ENCODE results near the gene SGSM1. TPM values are rescaled to one million over a fixed set of nuclear protein-coding genes. Genes with fewer than 3 reads are reported as not detected.
A peak's percentile ranks its signal among the peaks of the same experiment; 100 is the strongest.

Gene SGSM1
- total RNA-seq, 2 experiments from 2014 or later: not detected

DNA sequence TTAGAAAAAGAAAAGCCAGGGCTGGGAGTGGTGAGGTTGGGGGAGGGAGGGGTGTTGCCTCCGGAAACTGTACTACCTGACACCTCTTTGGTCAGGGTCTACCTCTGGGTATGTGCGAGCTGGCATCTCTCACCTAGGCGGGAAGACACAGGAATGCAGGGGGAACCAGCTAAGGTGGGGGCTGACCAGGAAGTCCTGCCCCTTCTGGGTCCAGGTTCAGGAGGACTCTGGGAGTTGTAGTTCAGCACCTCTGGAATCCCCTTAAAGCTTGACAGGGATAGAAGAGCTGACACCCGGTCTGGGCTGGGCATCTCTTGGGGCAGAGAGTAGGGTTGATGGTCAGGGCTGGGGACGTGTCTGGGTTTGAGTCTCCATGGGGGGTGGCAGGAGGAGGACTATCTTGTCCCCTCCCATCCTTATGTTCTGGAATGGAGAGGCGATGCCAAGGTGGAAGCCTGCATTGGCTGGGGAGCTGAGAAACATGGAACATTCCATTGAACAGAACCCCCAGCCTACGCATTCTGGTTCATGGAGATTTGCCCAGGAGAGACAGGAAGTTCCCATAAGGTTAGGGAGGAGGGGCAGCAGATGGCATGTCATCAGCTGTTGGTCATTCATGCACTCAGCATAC is 144.4 kb downstream of the SGSM1 start:
- no peaks in the 10 kb centered on the region for H3K9me3 Mint-ChIP-seq (ENCODE audit: insufficient read depth)
- ChIA-PET POLR2A (interaction anchor here (1.1 kb wide), 1 partner anchor 83 kb away, joined by 3 read pairs; no protein-coding TSS in a partner anchor), CTCF (interaction anchor here (0.8 to 14.4 kb wide), 6 partner anchors 12 to 118 kb away, joined by 3 to 111 read pairs (median 9); no protein-coding TSS in a partner anchor)
- no peak overlapping the region for H3K4me3 Mint-ChIP-seq
- ATAC-seq (no peak), DNase-seq (no peak)
- peaks cover 49% of the 10 kb centered on the region for H3K27me3 Mint-ChIP-seq (ENCODE audit: low read depth)
- peaks cover 28% of the 10 kb centered on the region for H3K4me1 Mint-ChIP-seq (ENCODE audit: low read depth)
- H3K27ac Mint-ChIP-seq: no peak overlapping the region
- no peaks in the 10 kb centered on the region for H3K36me3 Mint-ChIP-seq (ENCODE audit: low read depth)

DNA sequence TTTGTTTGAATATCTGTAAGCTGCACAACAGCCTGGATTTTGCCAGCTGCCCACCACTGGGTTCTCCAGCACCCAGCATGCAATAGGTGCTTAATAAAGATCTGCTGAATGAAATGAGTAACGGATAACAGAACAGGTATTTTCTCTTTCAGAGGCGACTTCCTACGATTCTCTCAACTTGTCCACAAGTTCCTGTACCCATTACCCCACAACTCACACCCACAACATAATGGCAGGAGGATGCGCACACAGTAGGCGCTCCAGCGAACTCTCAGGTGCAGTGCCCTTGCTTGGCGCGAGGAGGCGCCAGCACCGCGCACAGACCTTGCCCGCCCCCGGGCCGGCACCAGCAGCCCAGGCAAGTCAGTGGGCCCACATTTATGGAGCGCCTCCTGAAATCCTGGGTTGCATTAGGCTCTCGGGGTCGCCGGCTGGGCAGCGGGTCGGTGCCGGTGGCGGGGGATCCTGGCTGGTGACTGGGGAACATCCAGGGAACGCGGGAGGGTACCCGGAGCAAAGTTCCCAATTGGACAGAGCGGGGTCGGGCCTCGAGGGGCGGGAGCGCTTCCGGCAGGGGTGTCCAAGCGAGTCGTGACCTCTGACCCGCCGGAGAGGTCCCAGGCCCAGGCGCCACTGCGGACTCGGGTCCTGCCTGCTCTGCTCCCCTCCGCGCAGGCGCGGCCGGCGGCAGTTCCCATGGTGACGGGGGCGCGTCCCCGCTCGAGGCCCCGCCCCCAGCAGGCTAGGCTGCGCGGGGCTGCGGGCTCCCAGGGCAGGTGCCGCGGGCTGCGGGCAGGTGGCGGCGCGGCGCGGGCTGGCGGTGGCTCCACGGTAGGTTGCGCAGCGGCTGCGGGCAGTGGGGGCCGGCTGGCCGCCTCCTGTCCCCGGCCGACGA is 146.2 kb downstream of the SGSM1 start, which contains the start of gene KIAA1671:
Gene KIAA1671 (plus strand): TSS at position 775 of the 895 bp plus-strand sequence. CDS start 75,284 bp downstream, outside the sequence.
- H3K36me3 Mint-ChIP-seq (ENCODE audit: low read depth): no peaks in the 10 kb centered on the region
- peaks cover 21% of the 10 kb centered on the region for H3K4me1 Mint-ChIP-seq (ENCODE audit: low read depth)
- peak within 1 kb of the TSS; percentile 78 for H3K4me3 Mint-ChIP-seq
- POLR2A ChIA-PET: no interaction called here
- no peaks in the 10 kb centered on the region for H3K9me3 Mint-ChIP-seq (ENCODE audit: insufficient read depth)
- CTCF ChIA-PET: interaction anchor here (0.9 to 14.4 kb wide), 8 partner anchors 10 to 107 kb away, joined by 3 to 111 read pairs (median 4); no protein-coding TSS in a partner anchor
- no peak within 1 kb of the TSS for H3K27ac Mint-ChIP-seq
- peak; percentile 85 for DNase-seq
- ATAC-seq: peak; percentile 94
- H3K27me3 Mint-ChIP-seq (ENCODE audit: low read depth): peaks cover 57% of the 10 kb centered on the region

DNA sequence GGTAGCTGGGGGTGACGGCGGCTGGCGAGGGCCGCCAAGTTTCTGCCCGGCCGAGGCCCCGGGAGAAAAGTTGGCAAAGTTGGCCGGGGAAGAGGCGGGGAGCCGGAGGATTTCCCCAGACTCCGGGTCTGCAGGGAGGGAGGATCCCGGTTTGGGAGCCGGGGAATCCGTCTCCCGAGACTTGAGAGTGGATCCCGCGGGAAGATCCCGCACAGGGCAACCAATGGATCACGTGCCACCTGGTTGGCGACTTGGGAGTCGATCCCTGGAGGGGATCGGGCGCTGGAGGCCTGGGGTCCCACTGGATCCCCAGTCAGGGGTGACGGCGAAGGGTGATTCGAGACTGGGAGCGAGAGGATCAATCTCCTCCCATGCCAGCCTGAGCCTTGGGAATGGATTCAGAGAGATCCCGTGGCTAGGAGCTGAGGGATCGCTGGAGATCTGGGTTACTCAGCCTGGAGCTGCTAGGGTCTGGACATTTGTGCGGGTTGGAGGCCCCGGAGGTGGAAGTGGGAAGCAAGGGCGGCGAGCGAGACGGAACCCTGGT is 146.9 kb downstream of the SGSM1 start:
- no peaks in the 10 kb centered on the region for H3K36me3 Mint-ChIP-seq (ENCODE audit: low read depth)
- POLR2A ChIA-PET: no interaction called here
- peaks cover 53% of the 10 kb centered on the region for H3K27me3 Mint-ChIP-seq (ENCODE audit: low read depth)
- no peaks in the 10 kb centered on the region for H3K9me3 Mint-ChIP-seq (ENCODE audit: insufficient read depth)
- no peak for ATAC-seq
- no peak for DNase-seq
- no peak overlapping the region for H3K27ac Mint-ChIP-seq
- CTCF ChIA-PET: interaction anchor here (3.8 to 14.4 kb wide), 3 partner anchors 15 to 104 kb away, joined by 15 to 111 read pairs (median 17); no protein-coding TSS in a partner anchor
- peaks cover 21% of the 10 kb centered on the region for H3K4me1 Mint-ChIP-seq (ENCODE audit: low read depth)
- H3K4me3 Mint-ChIP-seq: peak overlapping the region; percentile 33

DNA sequence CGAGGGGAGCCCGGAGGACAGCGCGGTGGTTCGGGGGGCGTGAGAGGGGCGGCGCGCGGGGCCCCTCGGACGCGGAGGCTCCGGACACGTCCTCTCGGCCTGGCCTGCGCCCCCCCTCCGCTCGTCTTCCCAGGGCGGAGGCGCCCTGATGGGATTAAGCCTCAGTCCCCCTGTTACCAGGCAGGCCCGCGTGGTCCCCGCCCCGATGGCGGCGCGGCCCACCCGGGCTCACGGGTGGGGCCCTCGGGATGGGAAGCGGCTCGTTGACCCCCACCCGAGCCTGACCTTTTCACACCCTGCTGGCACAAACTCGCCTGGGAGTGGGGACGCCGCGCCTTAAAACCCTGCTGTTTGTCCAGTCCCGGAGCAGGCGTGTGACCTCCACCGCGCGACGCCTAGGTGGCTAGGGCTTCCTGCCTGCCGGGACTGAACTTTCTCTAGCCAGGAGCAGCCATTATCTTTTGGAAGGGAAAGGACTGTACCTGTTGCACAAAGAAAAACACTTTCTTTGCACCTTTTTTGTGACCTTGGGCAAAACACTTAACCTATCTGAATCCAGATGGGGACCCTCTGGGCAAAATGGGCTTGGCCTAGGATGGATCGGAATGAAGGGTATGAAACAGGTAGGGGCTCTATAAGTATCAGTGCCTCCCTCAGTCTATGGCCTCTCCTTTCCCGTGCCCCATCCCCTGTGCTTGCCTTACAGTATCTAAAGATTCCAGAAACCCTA is 147.5 kb downstream of the SGSM1 start:
- Mint-ChIP-seq H3K9me3 (ENCODE audit: insufficient read depth) (no peaks in the 10 kb centered on the region), H3K36me3 (ENCODE audit: low read depth) (no peaks in the 10 kb centered on the region), H3K27me3 (ENCODE audit: low read depth) (peaks cover 51% of the 10 kb centered on the region), H3K4me1 (ENCODE audit: low read depth) (peaks cover 21% of the 10 kb centered on the region), H3K4me3 (peak overlapping the region; percentile 33), H3K27ac (no peak overlapping the region)
- ATAC-seq (no peak), DNase-seq (no peak)
- POLR2A ChIA-PET: no interaction called here
- CTCF ChIA-PET: interaction anchor here (0.9 to 14.4 kb wide), 3 partner anchors 96 to 103 kb away, joined by 3 to 111 read pairs (median 15); no protein-coding TSS in a partner anchor

DNA sequence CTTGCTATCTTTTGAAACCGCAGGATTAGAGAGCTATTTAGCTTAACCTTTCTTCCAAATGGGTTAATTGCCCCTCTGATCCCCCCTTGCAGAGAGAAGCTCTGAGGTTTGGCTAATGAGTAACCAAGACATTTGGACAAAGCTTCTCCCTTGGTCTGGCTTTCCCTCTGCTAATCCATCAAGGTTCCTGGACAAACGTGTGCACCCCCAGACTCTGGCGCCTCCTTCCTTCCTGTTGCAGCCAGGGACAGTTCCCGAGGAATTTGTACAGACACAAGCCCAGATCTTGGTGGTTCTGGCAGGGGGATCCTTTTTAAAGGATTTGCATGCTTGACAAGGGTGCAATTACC is 148.1 kb downstream of the SGSM1 start:
- H3K4me1 Mint-ChIP-seq (ENCODE audit: low read depth): peaks cover 21% of the 10 kb centered on the region
- CTCF ChIA-PET: interaction anchor here (0.9 to 14.4 kb wide), 2 partner anchors 95 to 101 kb away, joined by 3 to 111 read pairs; no protein-coding TSS in a partner anchor
- POLR2A ChIA-PET: no interaction called here
- H3K27ac Mint-ChIP-seq: no peak overlapping the region
- ATAC-seq (no peak), DNase-seq (no peak)
- no peaks in the 10 kb centered on the region for H3K36me3 Mint-ChIP-seq (ENCODE audit: low read depth)
- H3K27me3 Mint-ChIP-seq (ENCODE audit: low read depth): peaks cover 49% of the 10 kb centered on the region
- H3K9me3 Mint-ChIP-seq (ENCODE audit: insufficient read depth): no peaks in the 10 kb centered on the region
- H3K4me3 Mint-ChIP-seq: peak overlapping the region; percentile 9

DNA sequence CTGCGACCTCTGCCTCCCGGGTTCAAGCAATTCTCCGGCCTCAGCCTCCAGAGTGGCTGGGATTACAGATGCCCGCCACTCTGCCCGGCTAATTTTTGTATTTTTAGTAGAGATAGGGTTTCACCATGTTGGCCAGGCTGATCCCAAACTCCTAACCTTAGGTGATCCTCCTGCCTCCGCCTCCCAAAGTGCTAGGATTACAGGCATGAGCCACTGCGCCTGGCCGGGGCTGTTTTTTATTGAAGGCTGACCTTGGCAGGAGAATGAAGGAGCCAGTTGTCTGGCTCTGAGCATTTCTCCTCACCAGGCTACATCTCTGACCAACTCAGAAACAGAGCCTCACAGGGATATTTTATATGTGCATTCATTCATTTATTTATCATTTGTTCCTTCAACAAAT is 148.8 kb downstream of the SGSM1 start:
- Mint-ChIP-seq H3K36me3 (ENCODE audit: low read depth) (no peaks in the 10 kb centered on the region), H3K9me3 (ENCODE audit: insufficient read depth) (no peaks in the 10 kb centered on the region), H3K4me1 (ENCODE audit: low read depth) (peaks cover 21% of the 10 kb centered on the region), H3K27me3 (ENCODE audit: low read depth) (peaks cover 46% of the 10 kb centered on the region), H3K27ac (no peak overlapping the region), H3K4me3 (no peak overlapping the region)
- ChIA-PET CTCF (no interaction called here), POLR2A (no interaction called here)
- ATAC-seq (no peak), DNase-seq (no peak)

DNA sequence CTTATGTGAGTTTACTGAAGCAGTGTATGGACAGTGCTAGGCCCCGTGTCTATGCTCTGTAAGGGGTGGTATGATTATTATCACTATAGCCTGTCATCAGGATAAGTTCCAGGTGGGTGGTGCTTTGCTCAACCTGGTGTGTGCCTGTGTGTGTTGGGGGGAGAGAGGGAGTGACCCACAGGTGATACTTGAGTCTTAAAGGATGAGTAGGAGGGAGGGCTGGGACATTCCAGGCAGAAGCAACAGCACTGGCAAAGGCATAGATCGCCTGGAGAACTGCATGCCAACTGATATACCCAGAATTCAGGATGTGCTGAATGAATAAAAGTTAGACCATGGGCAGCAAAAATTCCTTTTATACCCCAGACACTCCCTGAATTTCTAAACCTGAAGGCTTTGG is 151.0 kb downstream of the SGSM1 start:
- ATAC-seq (no peak), DNase-seq (no peak)
- Mint-ChIP-seq H3K4me1 (ENCODE audit: low read depth) (peaks cover 7% of the 10 kb centered on the region), H3K9me3 (ENCODE audit: insufficient read depth) (no peaks in the 10 kb centered on the region), H3K27ac (no peak overlapping the region), H3K36me3 (ENCODE audit: low read depth) (no peaks in the 10 kb centered on the region), H3K4me3 (no peak overlapping the region), H3K27me3 (ENCODE audit: low read depth) (peaks cover 29% of the 10 kb centered on the region)
- ChIA-PET POLR2A (no interaction called here), CTCF (no interaction called here)

DNA sequence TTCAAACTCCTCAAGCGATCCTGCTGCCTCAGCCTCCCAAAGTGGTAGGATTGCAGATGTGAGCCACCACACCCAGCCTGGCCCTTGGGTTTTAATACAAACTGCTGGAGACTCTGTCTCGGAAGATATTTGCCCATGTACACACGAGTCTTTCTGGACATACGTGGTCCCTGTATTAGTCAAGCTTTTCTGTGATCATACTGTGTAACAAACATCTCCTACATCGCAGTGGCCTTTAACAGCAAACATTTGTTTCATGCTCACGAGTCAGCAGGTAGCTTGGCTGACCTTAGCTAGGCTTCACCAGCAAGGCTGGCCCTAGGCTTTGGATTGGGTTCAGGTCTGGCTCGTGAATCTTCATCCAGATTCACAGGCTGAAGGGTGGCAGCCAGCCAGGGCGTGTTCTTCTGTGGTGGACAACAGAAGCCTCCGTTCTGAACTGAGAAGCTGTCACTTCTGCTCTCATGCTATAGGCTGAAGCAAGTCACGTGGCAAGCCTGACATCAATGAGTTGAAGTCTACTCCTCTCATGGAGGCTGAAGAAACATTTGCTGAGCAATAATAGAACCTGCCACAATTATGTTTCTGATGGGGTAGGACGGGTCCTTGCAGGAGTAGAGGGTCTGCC is 155.3 kb downstream of the SGSM1 start:
- no peaks in the 10 kb centered on the region for H3K36me3 Mint-ChIP-seq (ENCODE audit: low read depth)
- no peak overlapping the region for H3K4me3 Mint-ChIP-seq
- H3K27me3 Mint-ChIP-seq (ENCODE audit: low read depth): peaks cover 5% of the 10 kb centered on the region
- DNase-seq (no peak), ATAC-seq (no peak)
- H3K27ac Mint-ChIP-seq: no peak overlapping the region
- ChIA-PET POLR2A (no interaction called here), CTCF (interaction anchor here (1.7 to 2.6 kb wide), 2 partner anchors 10 to 88 kb away, joined by 5 to 11 read pairs; no protein-coding TSS in a partner anchor)
- H3K9me3 Mint-ChIP-seq (ENCODE audit: insufficient read depth): no peaks in the 10 kb centered on the region
- peaks cover 2% of the 10 kb centered on the region for H3K4me1 Mint-ChIP-seq (ENCODE audit: low read depth)

DNA sequence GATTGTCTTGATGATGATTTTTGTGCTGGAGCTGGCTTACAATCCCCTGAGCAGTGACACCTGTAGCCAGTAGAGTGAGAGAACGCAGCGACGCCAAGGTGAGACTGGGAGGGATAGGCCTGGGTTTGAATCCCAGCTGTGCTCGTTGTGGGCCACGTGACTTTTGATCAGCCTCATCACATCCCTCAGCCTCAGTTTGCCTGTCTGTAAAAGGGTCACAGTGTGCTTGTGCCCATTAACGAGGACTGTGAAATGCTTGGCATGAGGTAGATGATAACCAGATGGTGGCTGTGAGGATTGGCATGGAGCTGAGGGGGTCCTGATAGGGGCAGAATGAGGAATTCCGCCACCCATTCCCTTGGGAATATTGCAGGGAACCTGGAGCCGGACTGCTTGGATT is 156.1 kb downstream of the SGSM1 start:
- ATAC-seq (no peak), DNase-seq (no peak)
- H3K9me3 Mint-ChIP-seq (ENCODE audit: insufficient read depth): no peaks in the 10 kb centered on the region
- H3K27me3 Mint-ChIP-seq (ENCODE audit: low read depth): peaks cover under 1% of the 10 kb centered on the region
- H3K36me3 Mint-ChIP-seq (ENCODE audit: low read depth): no peaks in the 10 kb centered on the region
- ChIA-PET POLR2A (no interaction called here), CTCF (interaction anchor here (1.4 to 2.6 kb wide), 3 partner anchors 11 to 87 kb away, joined by 4 to 11 read pairs (median 5); no protein-coding TSS in a partner anchor)
- H3K4me3 Mint-ChIP-seq: no peak overlapping the region
- no peak overlapping the region for H3K27ac Mint-ChIP-seq
- peaks cover 2% of the 10 kb centered on the region for H3K4me1 Mint-ChIP-seq (ENCODE audit: low read depth)

DNA sequence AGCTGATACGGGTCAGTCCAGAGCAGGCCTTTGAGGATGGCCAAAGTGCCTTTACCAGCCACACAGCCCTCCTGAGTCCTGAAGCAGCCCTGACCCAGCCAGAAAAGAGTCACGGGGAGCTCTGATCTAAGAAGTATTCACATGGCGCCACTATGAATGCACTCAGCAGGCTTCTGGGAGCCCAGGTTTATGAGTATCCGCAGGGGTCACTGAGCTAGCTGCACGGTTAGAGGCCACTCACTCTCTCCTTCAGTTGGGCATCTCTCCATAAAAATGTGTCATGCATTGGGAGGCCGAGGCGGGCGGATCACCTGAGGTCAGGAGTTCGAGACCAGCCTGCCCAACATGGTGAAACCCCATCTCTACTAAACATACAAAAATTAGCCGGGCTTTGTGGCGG is 156.8 kb downstream of the SGSM1 start:
- ATAC-seq (no peak), DNase-seq (no peak)
- peaks cover 2% of the 10 kb centered on the region for H3K4me1 Mint-ChIP-seq (ENCODE audit: low read depth)
- no peak overlapping the region for H3K27ac Mint-ChIP-seq
- H3K36me3 Mint-ChIP-seq (ENCODE audit: low read depth): no peaks in the 10 kb centered on the region
- no peaks in the 10 kb centered on the region for H3K9me3 Mint-ChIP-seq (ENCODE audit: insufficient read depth)
- no peak overlapping the region for H3K4me3 Mint-ChIP-seq
- H3K27me3 Mint-ChIP-seq (ENCODE audit: low read depth): no peaks in the 10 kb centered on the region
- CTCF ChIA-PET: interaction anchor here (1.4 to 2.6 kb wide), 3 partner anchors 11 to 86 kb away, joined by 4 to 11 read pairs (median 5); no protein-coding TSS in a partner anchor
- POLR2A ChIA-PET: no interaction called here

DNA sequence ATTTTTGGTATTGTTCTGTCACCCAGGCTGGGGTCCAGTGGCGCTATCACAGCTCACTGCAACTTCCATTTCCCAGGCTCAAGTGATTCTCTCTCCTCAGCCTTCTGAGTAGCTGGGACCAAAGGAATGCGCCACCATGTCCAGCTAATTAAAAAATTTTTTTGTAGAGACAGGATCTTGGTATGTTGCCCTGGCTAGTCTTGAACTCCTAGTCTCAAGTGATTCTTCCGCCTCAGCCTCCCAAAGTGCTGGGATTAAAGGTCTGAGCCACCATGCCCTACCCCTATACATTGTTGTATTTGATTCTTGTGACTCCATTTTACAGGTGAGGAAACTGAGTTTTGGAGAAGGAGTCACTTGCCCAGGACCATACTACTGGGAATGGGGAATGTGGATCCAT is 158.4 kb downstream of the SGSM1 start:
- H3K27me3 Mint-ChIP-seq (ENCODE audit: low read depth): no peaks in the 10 kb centered on the region
- no peaks in the 10 kb centered on the region for H3K9me3 Mint-ChIP-seq (ENCODE audit: insufficient read depth)
- no peak overlapping the region for H3K27ac Mint-ChIP-seq
- peaks cover 2% of the 10 kb centered on the region for H3K4me1 Mint-ChIP-seq (ENCODE audit: low read depth)
- ATAC-seq: no peak
- H3K4me3 Mint-ChIP-seq: no peak overlapping the region
- no peaks in the 10 kb centered on the region for H3K36me3 Mint-ChIP-seq (ENCODE audit: low read depth)
- POLR2A ChIA-PET: no interaction called here
- DNase-seq: no peak
- CTCF ChIA-PET: no interaction called here

Data from activated CD8-positive, alpha-beta T cell treated with anti-CD3 and anti-CD28 coated beads, Interleukin-2, amount 10 ng/mL, durations not matched to agents 7 days and 5 days (primary cell).